ENCODE results near the gene COPS3.

DNA sequence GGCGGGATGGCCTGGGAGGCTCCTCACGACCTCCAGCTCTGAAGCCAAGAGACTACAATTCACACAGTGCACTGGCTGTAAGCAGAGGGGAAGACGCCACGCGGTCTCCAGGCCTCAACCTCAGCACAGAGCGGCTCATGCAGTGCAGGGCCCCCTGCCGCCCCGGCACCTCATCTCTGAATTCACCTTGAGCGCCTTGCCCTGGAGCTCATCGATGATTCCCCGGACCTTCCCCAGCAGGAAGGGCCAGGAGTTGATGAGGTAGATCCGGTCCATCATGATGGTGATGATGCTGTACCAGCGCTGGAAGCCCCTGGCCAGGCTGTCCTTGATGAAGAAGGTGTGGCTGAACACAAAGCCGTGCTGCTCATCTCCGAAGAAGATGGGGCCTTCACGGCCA, 57.3 kb downstream of the COPS3 start:
- TF ChIP-seq, protein P1, sequence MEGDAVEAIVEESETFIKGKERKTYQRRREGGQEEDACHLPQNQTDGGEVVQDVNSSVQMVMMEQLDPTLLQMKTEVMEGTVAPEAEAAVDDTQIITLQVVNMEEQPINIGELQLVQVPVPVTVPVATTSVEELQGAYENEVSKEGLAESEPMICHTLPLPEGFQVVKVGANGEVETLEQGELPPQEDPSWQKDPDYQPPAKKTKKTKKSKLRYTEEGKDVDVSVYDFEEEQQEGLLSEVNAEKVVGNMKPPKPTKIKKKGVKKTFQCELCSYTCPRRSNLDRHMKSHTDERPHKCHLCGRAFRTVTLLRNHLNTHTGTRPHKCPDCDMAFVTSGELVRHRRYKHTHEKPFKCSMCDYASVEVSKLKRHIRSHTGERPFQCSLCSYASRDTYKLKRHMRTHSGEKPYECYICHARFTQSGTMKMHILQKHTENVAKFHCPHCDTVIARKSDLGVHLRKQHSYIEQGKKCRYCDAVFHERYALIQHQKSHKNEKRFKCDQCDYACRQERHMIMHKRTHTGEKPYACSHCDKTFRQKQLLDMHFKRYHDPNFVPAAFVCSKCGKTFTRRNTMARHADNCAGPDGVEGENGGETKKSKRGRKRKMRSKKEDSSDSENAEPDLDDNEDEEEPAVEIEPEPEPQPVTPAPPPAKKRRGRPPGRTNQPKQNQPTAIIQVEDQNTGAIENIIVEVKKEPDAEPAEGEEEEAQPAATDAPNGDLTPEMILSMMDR (IDR thresholded peaks at IDR 0.05), result no peak
- TF ChIP-seq POLR2A (IDR thresholded peaks at IDR 0.05), result no peak
